ENCODE data around the gene GALNT10. TPM values are rescaled to one million over a fixed set of nuclear protein-coding genes. Genes with fewer than 3 reads are reported as not detected.

Gene GALNT10
- total RNA-seq, 4 donors from 2014 or later, result 17.2 to 28.6 (median 21.1) TPM

DNA sequence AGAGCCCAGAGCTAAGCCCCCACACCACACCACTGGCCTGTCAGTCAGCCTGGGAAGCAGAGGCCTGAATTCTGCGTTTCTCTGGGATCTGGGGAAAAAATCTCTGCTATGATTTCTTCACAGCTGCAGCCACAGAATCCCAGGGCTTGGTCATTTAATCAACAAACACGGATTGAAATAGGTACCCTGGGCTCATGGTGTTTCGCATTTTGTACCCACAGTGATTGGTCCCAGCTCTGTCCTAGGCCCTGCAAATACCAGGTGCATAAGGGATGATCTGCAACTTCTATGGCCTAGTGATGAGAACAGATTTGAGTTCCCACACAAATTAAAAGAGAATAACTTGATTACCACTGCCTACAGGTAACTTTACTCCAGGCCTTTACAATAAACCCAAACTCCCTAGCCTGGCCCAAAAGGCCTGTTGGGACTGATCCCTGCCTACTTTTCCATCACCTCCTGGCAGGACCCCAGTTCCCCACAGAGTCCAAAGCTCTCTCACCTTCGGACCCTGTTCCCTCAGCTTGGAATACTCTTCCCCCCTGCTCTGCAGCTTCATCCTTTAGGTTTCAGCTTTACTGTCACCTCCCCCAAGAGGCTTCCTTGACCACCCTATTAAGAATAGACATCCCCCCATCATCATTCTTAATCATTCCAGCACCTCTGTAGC, 240.6 kb downstream of the GALNT10 start:
- no peak for TF ChIP-seq CTCF (IDR thresholded peaks at IDR 0.05; ENCODE audit: low read depth)

- no peak for TF ChIP-seq CTCF (IDR thresholded peaks at IDR 0.05; ENCODE audit: low read depth)
These were observed 244.7 kb downstream of the GALNT10 start for GRCh38 chr5:154435226-154435625.

- no peak for TF ChIP-seq CTCF (IDR thresholded peaks at IDR 0.05; ENCODE audit: low read depth)
These were observed 246.9 kb downstream of the GALNT10 start for GRCh38 chr5:154437281-154437965.

- no peak for TF ChIP-seq CTCF (IDR thresholded peaks at IDR 0.05; ENCODE audit: low read depth)
These were observed 250.0 kb downstream of the GALNT10 start for GRCh38 chr5:154440540-154440939.

DNA sequence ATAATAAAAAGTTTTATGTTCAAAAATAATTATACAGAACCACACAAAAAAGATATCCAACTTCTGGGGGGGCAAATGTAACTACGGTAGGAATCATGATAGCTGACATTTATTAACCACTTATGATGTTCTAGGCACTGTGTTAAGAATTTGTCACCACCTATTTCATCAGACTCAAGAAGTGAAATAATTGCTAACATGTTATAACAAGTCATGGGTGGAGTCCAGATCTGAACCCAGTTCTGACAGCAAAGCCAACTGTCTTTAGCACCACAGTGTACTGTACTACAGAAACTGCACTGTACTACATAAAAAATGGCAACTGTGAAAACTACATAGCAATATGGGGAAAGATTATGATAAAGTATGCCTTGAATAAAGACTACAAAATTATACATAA, 252.3 kb downstream of the GALNT10 start:
- TF ChIP-seq CTCF (IDR thresholded peaks at IDR 0.05; ENCODE audit: low read depth), result no peak

DNA sequence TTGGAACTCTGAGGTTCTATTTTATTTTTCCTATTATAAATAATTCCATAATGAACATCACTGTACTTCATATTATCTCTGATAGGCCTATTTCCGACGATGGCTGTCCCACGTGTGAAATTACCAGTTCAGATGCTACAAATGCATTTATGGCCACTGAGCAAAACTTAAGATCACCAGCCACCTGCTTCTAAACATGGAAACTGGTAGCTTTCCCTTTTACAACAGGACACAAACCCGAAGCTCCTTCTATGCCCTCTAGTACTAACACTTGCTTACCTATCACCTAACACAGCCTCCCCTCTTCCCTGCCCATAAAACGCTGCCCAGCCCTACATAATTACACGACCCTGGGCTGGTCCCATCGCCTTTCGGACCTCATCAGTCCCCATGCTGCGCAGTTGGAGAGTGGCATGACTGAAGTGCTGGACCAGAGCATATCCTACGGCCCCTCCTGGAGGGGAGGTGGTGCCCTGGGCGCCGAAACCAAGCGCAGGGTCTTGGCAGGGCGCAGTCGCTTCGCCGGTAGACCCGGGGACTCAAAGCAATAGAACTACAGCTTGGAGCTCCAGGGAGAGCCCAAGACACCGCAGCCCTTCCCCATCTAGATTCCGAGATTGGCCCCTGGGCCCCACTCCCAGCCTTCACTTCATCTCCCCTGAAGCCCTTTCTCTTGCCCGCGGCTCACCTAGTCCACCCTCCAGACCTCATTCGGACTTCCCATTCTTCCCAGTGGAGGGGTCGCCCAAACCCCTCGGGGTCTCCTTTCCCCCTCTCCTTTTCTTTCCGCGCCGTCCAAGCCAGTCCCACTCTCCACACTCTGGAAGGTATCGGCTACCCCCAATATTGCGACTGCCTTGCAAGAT, 254.3 kb downstream of the GALNT10 start:
- TF ChIP-seq CTCF (IDR thresholded peaks at IDR 0.05; ENCODE audit: low read depth), result no peak

Data from subcutaneous adipose tissue (tissue), 4 donors.